ENCODE data around the gene TNKS1BP1. TPM values are rescaled to one million over a fixed set of nuclear protein-coding genes. Genes with fewer than 3 reads are reported as not detected.

Gene TNKS1BP1
- total RNA-seq, 1 donor from 2014 or later, result 14.3 TPM

DNA sequence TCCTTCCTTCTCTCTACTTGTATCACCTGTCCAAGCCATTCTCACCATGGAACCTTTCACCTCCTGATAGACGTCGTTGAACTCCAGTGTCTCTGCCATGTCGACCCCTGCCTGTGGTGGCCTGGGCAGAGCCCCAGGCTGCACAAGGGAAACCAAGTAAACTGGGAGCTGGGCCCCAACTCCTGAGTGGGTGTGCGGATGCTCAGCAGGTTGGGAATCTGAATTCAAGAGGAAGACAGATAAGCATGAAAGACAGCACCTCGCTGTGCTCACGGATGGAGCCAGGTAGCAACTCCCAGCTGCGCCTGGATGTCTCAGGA lies 10.2 kb upstream of the TNKS1BP1 start:
- intact Hi-C loops (cut with micrococcal nuclease), result loop anchor here (1.0 to 5.0 kb wide), 6 partner anchors 10 to 407 kb away; partner anchors contain the start of genes CLP1, MED19, SELENOH and TIMM10
- no peak for ATAC-seq (ENCODE audit: low read depth)
- DNase-seq, result no peak
- TF ChIP-seq, protein P1, sequence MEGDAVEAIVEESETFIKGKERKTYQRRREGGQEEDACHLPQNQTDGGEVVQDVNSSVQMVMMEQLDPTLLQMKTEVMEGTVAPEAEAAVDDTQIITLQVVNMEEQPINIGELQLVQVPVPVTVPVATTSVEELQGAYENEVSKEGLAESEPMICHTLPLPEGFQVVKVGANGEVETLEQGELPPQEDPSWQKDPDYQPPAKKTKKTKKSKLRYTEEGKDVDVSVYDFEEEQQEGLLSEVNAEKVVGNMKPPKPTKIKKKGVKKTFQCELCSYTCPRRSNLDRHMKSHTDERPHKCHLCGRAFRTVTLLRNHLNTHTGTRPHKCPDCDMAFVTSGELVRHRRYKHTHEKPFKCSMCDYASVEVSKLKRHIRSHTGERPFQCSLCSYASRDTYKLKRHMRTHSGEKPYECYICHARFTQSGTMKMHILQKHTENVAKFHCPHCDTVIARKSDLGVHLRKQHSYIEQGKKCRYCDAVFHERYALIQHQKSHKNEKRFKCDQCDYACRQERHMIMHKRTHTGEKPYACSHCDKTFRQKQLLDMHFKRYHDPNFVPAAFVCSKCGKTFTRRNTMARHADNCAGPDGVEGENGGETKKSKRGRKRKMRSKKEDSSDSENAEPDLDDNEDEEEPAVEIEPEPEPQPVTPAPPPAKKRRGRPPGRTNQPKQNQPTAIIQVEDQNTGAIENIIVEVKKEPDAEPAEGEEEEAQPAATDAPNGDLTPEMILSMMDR (IDR thresholded peaks at IDR 0.05), result no peak
- H3K9me3 Mint-ChIP-seq, result no peaks in the 10 kb centered on the region
- H3K27ac Mint-ChIP-seq, result peak overlapping the region; percentile 85
- CTCF ChIA-PET, result interaction anchor here (2.0 kb wide), 1 partner anchor 10 kb away, joined by 8 read pairs; the partner anchor contains the start of gene TNKS1BP1
- peaks cover 33% of the 10 kb centered on the region for H3K4me1 Mint-ChIP-seq
- H3K27me3 Mint-ChIP-seq, result peaks cover 2% of the 10 kb centered on the region
- POLR2A ChIA-PET, result interaction anchor here (0.8 to 4.2 kb wide), 12 partner anchors 9 to 406 kb away, joined by 3 to 92 read pairs (median 4); partner anchors contain the start of genes CLP1, SELENOH, TIMM10 and TNKS1BP1
- peak overlapping the region; percentile 94 for H3K4me3 Mint-ChIP-seq
- peaks cover 45% of the 10 kb centered on the region for H3K36me3 Mint-ChIP-seq (ENCODE audit: low read depth)

DNA sequence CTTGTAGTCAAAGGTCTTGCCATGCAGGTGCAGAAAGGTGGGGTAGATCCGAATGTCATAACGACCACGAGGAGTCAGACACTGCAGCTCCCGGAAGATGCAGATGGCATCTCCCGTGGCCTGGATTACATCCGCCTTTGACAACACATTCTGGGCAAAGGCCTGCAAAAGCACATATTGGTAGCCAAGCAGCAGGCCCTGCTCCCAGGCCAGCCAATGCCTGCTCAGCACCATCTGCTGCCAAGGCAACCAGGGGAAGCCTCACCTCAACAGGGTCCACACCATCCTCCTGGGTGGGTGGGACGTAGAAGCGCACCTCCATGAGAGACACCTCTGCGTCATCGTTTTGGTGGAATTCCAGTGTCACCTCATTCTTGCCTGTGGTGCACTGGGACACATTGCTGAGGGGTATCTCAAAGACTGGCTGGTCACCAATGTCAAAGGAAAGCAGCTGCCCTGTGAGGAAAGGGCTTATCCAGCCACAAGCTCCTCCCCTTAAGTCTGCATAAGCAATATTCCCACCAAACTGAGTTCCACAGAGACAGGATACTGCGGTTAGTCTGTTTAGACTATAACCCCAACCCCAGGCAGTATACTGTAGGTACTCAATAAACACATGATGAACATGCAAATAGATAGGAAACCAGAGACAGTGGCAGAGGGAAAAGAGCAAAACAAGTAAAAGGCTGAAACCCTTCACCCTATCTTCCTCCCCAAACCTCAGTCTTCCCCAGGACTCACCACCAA lies 8.1 kb upstream of the TNKS1BP1 start:
- Mint-ChIP-seq H3K9me3 (no peaks in the 10 kb centered on the region), H3K27ac (no peak overlapping the region), H3K27me3 (peaks cover under 1% of the 10 kb centered on the region), H3K36me3 (ENCODE audit: low read depth) (peaks cover 66% of the 10 kb centered on the region), H3K4me1 (peaks cover 38% of the 10 kb centered on the region), H3K4me3 (no peak overlapping the region)
- intact Hi-C loops (cut with micrococcal nuclease), result no loop called here
- TF ChIP-seq, protein P1 (IDR thresholded peaks at IDR 0.05), result no peak
- ChIA-PET POLR2A (no interaction called here), CTCF (no interaction called here)
- DNase-seq (no peak), ATAC-seq (ENCODE audit: low read depth) (no peak)

DNA sequence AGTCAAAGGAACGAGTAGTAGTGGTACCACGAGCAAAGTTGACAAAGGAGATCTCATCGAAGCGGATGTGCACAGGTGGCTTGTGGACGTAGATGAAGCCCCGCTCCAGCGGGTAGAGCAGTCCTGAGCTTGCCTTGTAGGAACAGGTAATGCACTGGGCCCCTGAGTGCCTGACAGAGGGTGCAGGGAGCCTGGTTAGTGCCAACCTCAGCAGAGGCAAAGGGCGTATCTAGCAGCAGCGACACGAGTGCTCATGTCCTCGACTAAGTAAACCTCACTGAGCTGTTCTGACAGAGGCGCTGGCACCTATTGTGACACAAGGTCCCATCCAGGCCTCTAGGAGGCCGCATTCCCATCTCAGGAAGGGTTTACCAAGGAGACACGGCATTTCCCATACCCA lies 7.0 kb upstream of the TNKS1BP1 start:
- no peaks in the 10 kb centered on the region for H3K27me3 Mint-ChIP-seq
- no peaks in the 10 kb centered on the region for H3K9me3 Mint-ChIP-seq
- H3K27ac Mint-ChIP-seq, result no peak overlapping the region
- POLR2A ChIA-PET, result no interaction called here
- H3K4me1 Mint-ChIP-seq, result peaks cover 39% of the 10 kb centered on the region
- H3K36me3 Mint-ChIP-seq (ENCODE audit: low read depth), result peaks cover 78% of the 10 kb centered on the region
- intact Hi-C loops (cut with micrococcal nuclease), result no loop called here
- ATAC-seq (ENCODE audit: low read depth), result no peak
- no peak for DNase-seq
- TF ChIP-seq, protein P1 (IDR thresholded peaks at IDR 0.05), result no peak
- H3K4me3 Mint-ChIP-seq, result no peak overlapping the region
- CTCF ChIA-PET, result interaction anchor here (0.9 kb wide), 1 partner anchor 17 kb away, joined by 3 read pairs; no protein-coding TSS in a partner anchor

DNA sequence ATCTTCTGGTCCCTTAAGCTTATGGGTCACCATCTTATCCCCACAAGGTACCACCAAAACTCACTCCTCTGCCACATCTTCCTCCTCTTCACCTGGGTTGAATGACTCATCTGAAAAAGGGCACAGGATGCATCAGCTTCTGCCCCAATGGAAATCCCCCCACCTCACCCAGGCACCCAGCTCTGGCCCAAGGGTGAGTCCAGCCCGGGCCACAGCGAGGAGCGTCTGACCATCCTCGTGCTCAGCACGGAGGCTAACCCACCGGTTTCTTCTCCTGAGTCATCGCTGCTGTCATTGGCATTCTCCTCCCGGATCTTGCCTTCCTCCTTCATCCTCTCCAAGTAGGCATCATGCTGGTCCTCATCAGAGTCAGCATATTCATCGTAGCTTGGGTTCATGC lies 5.3 kb upstream of the TNKS1BP1 start:
- no peak for ATAC-seq (ENCODE audit: low read depth)
- Mint-ChIP-seq H3K9me3 (no peaks in the 10 kb centered on the region), H3K4me3 (no peak overlapping the region), H3K27me3 (no peaks in the 10 kb centered on the region), H3K36me3 (ENCODE audit: low read depth) (peaks cover 91% of the 10 kb centered on the region), H3K27ac (peak overlapping the region; percentile 53), H3K4me1 (peaks cover 42% of the 10 kb centered on the region)
- no peak for DNase-seq
- POLR2A ChIA-PET, result interaction anchor here (0.6 kb wide), 1 partner anchor 128 kb away, joined by 6 read pairs; no protein-coding TSS in a partner anchor
- intact Hi-C loops (cut with micrococcal nuclease), result no loop called here
- TF ChIP-seq, protein P1 (IDR thresholded peaks at IDR 0.05), result no peak
- CTCF ChIA-PET, result interaction anchor here (1.2 kb wide), 1 partner anchor 13 kb away, joined by 3 read pairs; no protein-coding TSS in a partner anchor

GRCh38 chr11:57327721-57328120 lies 3.0 kb upstream of the TNKS1BP1 start:
- H3K36me3 Mint-ChIP-seq (ENCODE audit: low read depth), result peaks cover 78% of the 10 kb centered on the region
- H3K27me3 Mint-ChIP-seq, result no peaks in the 10 kb centered on the region
- intact Hi-C loops (cut with micrococcal nuclease), result loop anchor here (10.0 kb wide), 1 partner anchor 1197 kb away; no protein-coding TSS in a partner anchor
- TF ChIP-seq, protein P1 (IDR thresholded peaks at IDR 0.05), result no peak
- H3K4me1 Mint-ChIP-seq, result peaks cover 37% of the 10 kb centered on the region
- ChIA-PET POLR2A (no interaction called here), CTCF (no interaction called here)
- no peak for DNase-seq
- no peak overlapping the region for H3K27ac Mint-ChIP-seq
- no peak overlapping the region for H3K4me3 Mint-ChIP-seq
- no peak for ATAC-seq (ENCODE audit: low read depth)
- no peaks in the 10 kb centered on the region for H3K9me3 Mint-ChIP-seq

All from activated B cell treated with CpG ODN at 0.5 μM for 24 hours (primary cell).